Neural progenitor cell (in vitro differentiated cells): ENCODE results near the gene NBAS. TPM values are rescaled to one million over a fixed set of nuclear protein-coding genes. Genes with fewer than 3 reads are reported as not detected.

Experiments
- DNase-seq: peaks from one replicate; pipeline ENCODE4 v3.0.0-alpha.2; 2016; ENCODE audit warnings: low spot score
- H2AFZ ChIP-seq: fragments of 200-600 bp; sonication (generic); replicated peaks from 2 replicates; pipeline ENCODE4 v1.6.1; 2016; ENCODE audit warnings: antibody characterized with exemption
- H3F3A ChIP-seq: fragments of 200-600 bp; sonication (generic); 2 replicates; pipeline ENCODE4 v1.6.1; 2016; ENCODE audit warnings: antibody characterized with exemption, low read depth
- H3K27ac ChIP-seq: fragments of 200-600 bp; sonication (generic); 2 replicates; pipeline ENCODE4 v1.5.1; 2016; ENCODE audit warnings: mild to moderate bottlenecking
- H3K27me3 ChIP-seq: fragments of 200-600 bp; sonication (generic); 2 replicates; pipeline ENCODE4 v1.6.1; 2016; ENCODE audit warnings: mild to moderate bottlenecking, moderate library complexity
- H3K36me3 ChIP-seq: fragments of 200-600 bp; sonication (generic); 2 replicates; pipeline ENCODE4 v1.5.1; 2016
- H3K4me1 ChIP-seq: fragments of 200-600 bp; sonication (generic); 2 replicates; pipeline ENCODE4 v1.6.1; 2016; ENCODE audit warnings: mixed run types
- H3K4me2 ChIP-seq: fragments of 200-600 bp; sonication (generic); 2 replicates; pipeline ENCODE4 v1.6.1; 2016
- H3K4me3 ChIP-seq: fragments of 200-600 bp; sonication (generic); 2 replicates; pipeline ENCODE4 v1.5.1; 2016
- H3K79me2 ChIP-seq: fragments of 200-600 bp; sonication (generic); 2 replicates; pipeline ENCODE4 v1.6.1; 2016; ENCODE audit warnings: low read depth
- H3K9ac ChIP-seq: fragments of 200-600 bp; sonication (generic); 2 replicates; pipeline ENCODE4 v1.6.1; 2016
- H3K9me3 ChIP-seq: fragments of 200-600 bp; sonication (generic); 2 replicates; pipeline ENCODE4 v1.5.1; 2016; ENCODE audit warnings: low read depth
- H4K20me1 ChIP-seq: fragments of 200-600 bp; sonication (generic); 2 replicates; pipeline ENCODE4 v1.6.1; 2016; ENCODE audit warnings: low read depth
- H3K27ac Mint-ChIP-seq: 3 replicates; pipeline ENCODE4 v1.8.0; 2021; ENCODE audit warnings: mixed read lengths
- H3K27me3 Mint-ChIP-seq: 2 replicates; pipeline ENCODE4 v1.8.0; 2022; ENCODE audit warnings: low read depth, mild to moderate bottlenecking, inconsistent platforms, moderate library complexity, mixed read lengths; ENCODE audit not compliant: insufficient read depth
- H3K36me3 Mint-ChIP-seq: 3 replicates; pipeline ENCODE4 v1.8.0; 2021; ENCODE audit warnings: mixed read lengths
- H3K4me1 Mint-ChIP-seq: 3 replicates; pipeline ENCODE4 v1.8.0; 2021; ENCODE audit warnings: mixed read lengths
- H3K4me3 Mint-ChIP-seq: 3 replicates; pipeline ENCODE4 v1.8.0; 2021; ENCODE audit warnings: mild to moderate bottlenecking, moderate library complexity, mixed read lengths
- H3K9me3 Mint-ChIP-seq: 3 replicates; pipeline ENCODE4 v1.8.0; 2020; ENCODE audit warnings: mixed read lengths
- EZH2 ChIP-seq: fragments of 200-600 bp; sonication (generic); IDR thresholded peaks from 2 replicates; pipeline ENCODE4 v1.6.1; 2017; ENCODE audit warnings: antibody characterized with exemption, mild to moderate bottlenecking, moderate library complexity
- EZH2phosphoT487 ChIP-seq: fragments of 200-600 bp; sonication (generic); IDR thresholded peaks from 2 replicates; pipeline ENCODE4 v1.6.1; 2017; ENCODE audit warnings: antibody characterized with exemption
- total RNA-seq: library from RNA; depleted of rRNA; stranded (reverse); fragments of >200 nt; gene quantifications from 2 replicates; pipeline ENCODE4 v1.2.3, GENCODE V29; 2015; ENCODE audit warnings: low replicate concordance
- TF ChIP-seq, protein P1 (sequence below): fragments of 200-600 bp; sonication (generic); IDR thresholded peaks from 2 replicates; pipeline ENCODE4 v1.5.1; 2017; ENCODE audit warnings: antibody characterized with exemption, mild to moderate bottlenecking

NBAS gene
- total RNA-seq, 1 donor from 2014 or later = 58.0 TPM

DNA sequence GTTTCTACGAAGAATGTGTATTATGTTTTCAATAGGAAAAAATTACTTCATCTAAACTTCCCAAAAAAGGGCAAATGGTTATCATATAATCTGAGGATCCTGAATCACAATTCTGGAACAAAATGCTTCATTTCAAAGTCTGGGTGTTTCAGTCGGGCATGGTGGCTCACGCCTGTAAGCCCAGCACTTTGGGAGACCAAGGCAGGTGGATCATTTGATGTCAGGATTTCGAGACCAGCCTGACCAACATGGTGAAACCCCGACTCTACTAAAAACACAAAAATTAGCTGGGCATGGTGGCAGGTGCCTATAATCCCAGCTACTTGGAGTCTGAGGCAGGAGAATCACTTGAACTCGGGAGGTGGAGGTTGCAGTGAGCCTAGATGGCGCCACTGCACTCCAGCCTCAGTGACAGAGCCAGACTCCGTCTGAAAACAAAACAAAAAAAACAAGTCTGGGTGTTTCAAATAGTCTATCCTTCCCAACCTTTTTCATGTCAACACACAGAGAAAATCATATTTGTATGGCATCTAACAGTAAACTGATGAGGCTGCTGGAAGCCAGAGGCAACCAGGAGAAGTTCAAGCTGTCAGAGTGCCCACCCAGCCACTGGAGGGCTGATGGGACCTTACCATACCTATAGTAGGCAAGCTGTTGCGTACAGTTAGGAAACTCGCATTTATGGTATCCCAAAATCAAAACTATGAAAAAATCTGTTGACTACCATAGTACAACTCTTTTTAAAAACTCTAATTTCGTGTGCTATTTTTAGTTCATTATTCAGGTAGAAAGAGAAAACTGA lies 14.6 kb downstream of the NBAS start:
- no peaks in the 10 kb centered on the region for H3K9me3 Mint-ChIP-seq
- H3K9ac ChIP-seq = no peak overlapping the region
- H4K20me1 ChIP-seq = no peaks in the 10 kb centered on the region
- TF ChIP-seq, protein P1, sequence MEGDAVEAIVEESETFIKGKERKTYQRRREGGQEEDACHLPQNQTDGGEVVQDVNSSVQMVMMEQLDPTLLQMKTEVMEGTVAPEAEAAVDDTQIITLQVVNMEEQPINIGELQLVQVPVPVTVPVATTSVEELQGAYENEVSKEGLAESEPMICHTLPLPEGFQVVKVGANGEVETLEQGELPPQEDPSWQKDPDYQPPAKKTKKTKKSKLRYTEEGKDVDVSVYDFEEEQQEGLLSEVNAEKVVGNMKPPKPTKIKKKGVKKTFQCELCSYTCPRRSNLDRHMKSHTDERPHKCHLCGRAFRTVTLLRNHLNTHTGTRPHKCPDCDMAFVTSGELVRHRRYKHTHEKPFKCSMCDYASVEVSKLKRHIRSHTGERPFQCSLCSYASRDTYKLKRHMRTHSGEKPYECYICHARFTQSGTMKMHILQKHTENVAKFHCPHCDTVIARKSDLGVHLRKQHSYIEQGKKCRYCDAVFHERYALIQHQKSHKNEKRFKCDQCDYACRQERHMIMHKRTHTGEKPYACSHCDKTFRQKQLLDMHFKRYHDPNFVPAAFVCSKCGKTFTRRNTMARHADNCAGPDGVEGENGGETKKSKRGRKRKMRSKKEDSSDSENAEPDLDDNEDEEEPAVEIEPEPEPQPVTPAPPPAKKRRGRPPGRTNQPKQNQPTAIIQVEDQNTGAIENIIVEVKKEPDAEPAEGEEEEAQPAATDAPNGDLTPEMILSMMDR = peak; percentile 60
- TF ChIP-seq EZH2 = no peak
- H3K27me3 Mint-ChIP-seq = no peaks in the 10 kb centered on the region
- no peak overlapping the region for H3K27ac Mint-ChIP-seq
- no peaks in the 10 kb centered on the region for H3K36me3 ChIP-seq
- no peaks in the 10 kb centered on the region for H3K9me3 ChIP-seq
- no peak overlapping the region for H2AFZ ChIP-seq
- no peak for DNase-seq
- H3F3A ChIP-seq = no peaks in the 10 kb centered on the region
- peaks cover 8% of the 10 kb centered on the region for H3K4me1 ChIP-seq
- peaks cover 13% of the 10 kb centered on the region for H3K36me3 Mint-ChIP-seq
- no peak overlapping the region for H3K4me3 ChIP-seq
- H3K79me2 ChIP-seq = no peaks in the 10 kb centered on the region
- H3K27me3 ChIP-seq = no peaks in the 10 kb centered on the region
- H3K4me1 Mint-ChIP-seq = peaks cover 8% of the 10 kb centered on the region
- H3K4me2 ChIP-seq = no peak overlapping the region
- H3K4me3 Mint-ChIP-seq = no peak overlapping the region
- H3K27ac ChIP-seq = no peak overlapping the region

DNA sequence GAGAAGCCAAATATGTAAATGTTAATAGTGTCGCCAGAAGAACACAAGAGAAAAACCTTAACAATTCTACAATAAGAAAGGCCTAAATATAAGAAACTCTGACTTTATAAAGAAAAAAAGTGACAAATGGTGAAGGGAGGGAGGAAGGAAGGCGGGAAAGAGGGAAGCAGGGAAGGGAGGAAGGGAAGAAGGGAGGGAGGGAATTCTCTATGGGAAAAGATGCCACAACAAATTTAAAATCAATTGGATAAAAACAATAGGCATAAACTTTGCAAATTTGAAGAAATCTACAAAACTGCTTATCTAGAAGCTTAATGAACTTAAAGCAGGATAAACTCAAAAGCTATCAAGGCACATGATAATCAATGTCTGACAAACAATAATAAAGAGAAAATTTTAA lies 16.9 kb downstream of the NBAS start:
- no peaks in the 10 kb centered on the region for H4K20me1 ChIP-seq
- H3K4me3 ChIP-seq = no peak overlapping the region
- H3K9me3 Mint-ChIP-seq = peaks cover 2% of the 10 kb centered on the region
- no peak overlapping the region for H3K27ac Mint-ChIP-seq
- no peaks in the 10 kb centered on the region for H3K27me3 Mint-ChIP-seq
- H2AFZ ChIP-seq = no peak overlapping the region
- no peaks in the 10 kb centered on the region for H3K36me3 ChIP-seq
- H3F3A ChIP-seq = no peaks in the 10 kb centered on the region
- H3K4me3 Mint-ChIP-seq = no peak overlapping the region
- no peaks in the 10 kb centered on the region for H3K9me3 ChIP-seq
- no peak for DNase-seq
- no peak overlapping the region for H3K4me2 ChIP-seq
- peaks cover 8% of the 10 kb centered on the region for H3K4me1 ChIP-seq
- no peak overlapping the region for H3K9ac ChIP-seq
- H3K36me3 Mint-ChIP-seq = peaks cover 24% of the 10 kb centered on the region
- H3K4me1 Mint-ChIP-seq = peaks cover 8% of the 10 kb centered on the region
- H3K79me2 ChIP-seq = no peaks in the 10 kb centered on the region
- TF ChIP-seq, protein P1 = no peak
- no peaks in the 10 kb centered on the region for H3K27me3 ChIP-seq
- H3K27ac ChIP-seq = no peak overlapping the region

DNA sequence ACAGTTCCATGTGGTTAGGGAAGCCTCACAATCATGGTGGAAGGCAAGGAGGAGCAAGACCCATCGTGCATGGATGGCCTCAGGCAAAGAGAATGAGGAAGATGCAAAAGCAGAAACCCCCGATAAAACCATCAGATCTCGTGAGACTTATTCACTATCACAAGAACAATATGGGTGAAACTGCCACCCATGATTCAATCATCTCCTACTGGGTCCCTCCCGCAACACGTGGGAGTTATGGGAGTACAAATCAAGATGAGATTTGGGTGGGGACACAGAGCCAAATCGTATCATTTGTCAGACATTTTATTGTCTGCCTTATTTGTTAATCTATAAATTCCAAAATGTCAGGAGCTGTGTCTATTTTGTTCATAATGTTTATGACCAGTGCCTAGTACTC lies 17.6 kb downstream of the NBAS start:
- no peaks in the 10 kb centered on the region for H3K36me3 ChIP-seq
- H3F3A ChIP-seq = no peaks in the 10 kb centered on the region
- DNase-seq = no peak
- Mint-ChIP-seq H3K36me3 (peaks cover 22% of the 10 kb centered on the region), H3K4me1 (peaks cover 8% of the 10 kb centered on the region), H3K9me3 (peaks cover 2% of the 10 kb centered on the region), H3K4me3 (no peak overlapping the region), H3K27me3 (no peaks in the 10 kb centered on the region), H3K27ac (no peak overlapping the region)
- TF ChIP-seq EZH2phosphoT487 = no peak
- no peak for TF ChIP-seq EZH2
- TF ChIP-seq, protein P1 = no peak
- H3K27ac ChIP-seq = no peak overlapping the region
- peaks cover 8% of the 10 kb centered on the region for H3K4me1 ChIP-seq
- no peaks in the 10 kb centered on the region for H4K20me1 ChIP-seq
- no peak overlapping the region for H3K4me3 ChIP-seq
- no peaks in the 10 kb centered on the region for H3K79me2 ChIP-seq
- no peaks in the 10 kb centered on the region for H3K9me3 ChIP-seq
- no peak overlapping the region for H3K9ac ChIP-seq
- H3K27me3 ChIP-seq = no peaks in the 10 kb centered on the region
- H2AFZ ChIP-seq = no peak overlapping the region
- no peak overlapping the region for H3K4me2 ChIP-seq
